GM19239 (cell line): ENCODE results near the gene POMT1.
"Not testable (repeated sequence)": the region's sequence is repeated elsewhere in the genome, so short reads cannot be mapped to it uniquely, and the experiment has no call there.

Source experiments
- DNase-seq: peaks from one replicate; pipeline ENCODE4 v3.0.0; 2011; ENCODE audit warnings: low spot score; ENCODE audit not compliant: insufficient read length
- FAIRE-seq: peaks from 2 replicates; lab custom pipeline; 2011; peaks lifted over from hg19 to GRCh38; lab: Jason Lieb, UNC

The POMT1 gene

GRCh38 chr9:131502781-131503625 is at the start of gene POMT1:
POMT1 (plus strand) TSS chr9:131502918; CDS start chr9:131504219, 1,301 bp downstream.
- DNase-seq (peak; percentile 98), FAIRE-seq (peak; percentile 87)

- FAIRE-seq = no peak
- no peak for DNase-seq
Measured at GRCh38 chr9:131454028-131454427, 48.7 kb upstream of the POMT1 start.

- not testable (repeated sequence) for FAIRE-seq, DNase-seq
Measured at GRCh38 chr9:131455655-131456054, 47.1 kb upstream of the POMT1 start.

- no peak for FAIRE-seq
Measured at GRCh38 chr9:131457746-131458145, 45.0 kb upstream of the POMT1 start.

GRCh38 chr9:131459056-131459455 is 43.7 kb upstream of the POMT1 start:
- FAIRE-seq (no peak), DNase-seq (no peak)

More at GRCh38 chr9:131457746-131458145, 45.0 kb upstream of the POMT1 start:
- no peak for DNase-seq

GRCh38 chr9:131461166-131461565 is 41.6 kb upstream of the POMT1 start:
- DNase-seq = no peak
- no peak for FAIRE-seq

GRCh38 chr9:131464354-131465000 is 38.2 kb upstream of the POMT1 start:
- no peak for FAIRE-seq
- no peak for DNase-seq

GRCh38 chr9:131465401-131465800 is 37.3 kb upstream of the POMT1 start:
- no peak for FAIRE-seq

GRCh38 chr9:131467214-131467935 is 35.3 kb upstream of the POMT1 start:
- no peak for FAIRE-seq
- no peak for DNase-seq

More at GRCh38 chr9:131465401-131465800, 37.3 kb upstream of the POMT1 start:
- no peak for DNase-seq

- DNase-seq = no peak
Measured at GRCh38 chr9:131468031-131468430, 34.7 kb upstream of the POMT1 start.

GRCh38 chr9:131469356-131469755 is 33.4 kb upstream of the POMT1 start:
- no peak for DNase-seq

More at GRCh38 chr9:131468031-131468430, 34.7 kb upstream of the POMT1 start:
- no peak for FAIRE-seq

GRCh38 chr9:131469951-131470350 is 32.8 kb upstream of the POMT1 start:
- no peak for FAIRE-seq
- no peak for DNase-seq

More at GRCh38 chr9:131469356-131469755, 33.4 kb upstream of the POMT1 start:
- FAIRE-seq = no peak

- DNase-seq (no peak), FAIRE-seq (no peak)
Measured at GRCh38 chr9:131470581-131470991, 32.1 kb upstream of the POMT1 start.

GRCh38 chr9:131472085-131472484 is 30.6 kb upstream of the POMT1 start:
- not testable (repeated sequence) for FAIRE-seq, DNase-seq

- DNase-seq (no peak), FAIRE-seq (no peak)
Measured at GRCh38 chr9:131473198-131473885, 29.4 kb upstream of the POMT1 start.

GRCh38 chr9:131473891-131474290 is 28.8 kb upstream of the POMT1 start:
- no peak for FAIRE-seq
- DNase-seq = no peak

- DNase-seq (no peak), FAIRE-seq (no peak)
Measured at GRCh38 chr9:131474711-131475110, 28.0 kb upstream of the POMT1 start.

- no peak for FAIRE-seq
- no peak for DNase-seq
Measured at GRCh38 chr9:131475111-131475955, 27.4 kb upstream of the POMT1 start.
